Gastrocnemius medialis (tissue), 4 donors: ENCODE measurements around the gene CHSY1.

Source experiments
- CTCF ChIP-seq, 5 experiments: fragments of 450-650 bp in 3 of 5; fragments of 200-600 bp in 2 of 5; sonication (generic) in 2 of 5; IDR thresholded peaks in 4 of 5; conservative IDR thresholded peaks in 1 of 5; 1 replicate in 4 of 5; 2 replicates in 1 of 5; pipeline ENCODE4 v1.5.1; 2016 to 2019; ENCODE audit warnings: antibody characterized with exemption in 5 of 5, mild to moderate bottlenecking in 3 of 5, moderate library complexity in 3 of 5
- POLR2A ChIP-seq, 2 donors: fragments of 450-650 bp; IDR thresholded peaks; one replicate each; pipeline ENCODE4 v1.6.1; 2017; ENCODE audit warnings: antibody characterized with exemption in 2 of 2, mild to moderate bottlenecking in 2 of 2, moderate library complexity in 2 of 2

- TF ChIP-seq POLR2A (IDR thresholded peaks at IDR 0.05) (no peak), CTCF (IDR thresholded peaks at IDR 0.05 in 4 of 5, conservative IDR thresholded peaks at IDR 0.05 in 1 of 5) (no peak)
Observed at GRCh38 chr15:101131489-101132389, 120.1 kb downstream of the CHSY1 start.
